ENCODE measurements around the gene NTSR2.

GRCh38 chr2:11661891-11662435, 8.0 kb downstream of the NTSR2 start:
- TF ChIP-seq POLR2A (IDR thresholded peaks at IDR 0.05; ENCODE audit: low read depth, low read length) = no peak
- no peak for TF ChIP-seq POLR2AphosphoS5 (IDR thresholded peaks at IDR 0.05; ENCODE audit: low read depth, low read length)
